NCI-H748 (cell line): ENCODE results near the gene NDUFS3.

Source experiments
- DNase-seq: peaks from one replicate; lab custom pipeline; 2025; ENCODE audit not compliant: unreplicated experiment; lab: John Stamatoyannopoulos, UW

NDUFS3 gene

DNA sequence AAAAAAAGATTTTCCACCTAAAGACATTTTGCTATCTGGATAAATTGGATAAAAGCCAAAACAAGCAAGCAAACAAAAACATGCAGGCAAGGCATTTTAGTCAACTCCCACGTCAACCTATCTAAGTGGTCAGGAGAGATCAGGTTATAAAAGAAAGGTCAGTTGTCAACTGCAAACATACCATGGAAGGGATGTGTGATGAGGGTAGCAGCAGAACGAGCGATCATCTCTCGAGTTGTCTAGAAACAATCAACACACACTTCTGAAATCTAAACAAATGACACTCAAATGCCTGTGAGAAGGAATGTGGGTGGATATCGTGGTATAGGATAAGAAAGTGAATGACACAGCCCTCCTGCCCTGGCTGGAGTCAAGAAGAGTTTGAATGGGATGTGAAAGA, 52.6 kb downstream of the NDUFS3 start:
- DNase-seq, result no peak
